SIG-M5 treated with dmso at 0.1 percent for 504 hours (cell line): ENCODE measurements around the gene SPATS2L.
A peak's percentile ranks its signal among the peaks of the same experiment; 100 is the strongest.

Experiments
- DNase-seq: peaks from one replicate; lab custom pipeline; 2025; ENCODE audit not compliant: unreplicated experiment; lab: John Stamatoyannopoulos, UW

The SPATS2L gene

DNA sequence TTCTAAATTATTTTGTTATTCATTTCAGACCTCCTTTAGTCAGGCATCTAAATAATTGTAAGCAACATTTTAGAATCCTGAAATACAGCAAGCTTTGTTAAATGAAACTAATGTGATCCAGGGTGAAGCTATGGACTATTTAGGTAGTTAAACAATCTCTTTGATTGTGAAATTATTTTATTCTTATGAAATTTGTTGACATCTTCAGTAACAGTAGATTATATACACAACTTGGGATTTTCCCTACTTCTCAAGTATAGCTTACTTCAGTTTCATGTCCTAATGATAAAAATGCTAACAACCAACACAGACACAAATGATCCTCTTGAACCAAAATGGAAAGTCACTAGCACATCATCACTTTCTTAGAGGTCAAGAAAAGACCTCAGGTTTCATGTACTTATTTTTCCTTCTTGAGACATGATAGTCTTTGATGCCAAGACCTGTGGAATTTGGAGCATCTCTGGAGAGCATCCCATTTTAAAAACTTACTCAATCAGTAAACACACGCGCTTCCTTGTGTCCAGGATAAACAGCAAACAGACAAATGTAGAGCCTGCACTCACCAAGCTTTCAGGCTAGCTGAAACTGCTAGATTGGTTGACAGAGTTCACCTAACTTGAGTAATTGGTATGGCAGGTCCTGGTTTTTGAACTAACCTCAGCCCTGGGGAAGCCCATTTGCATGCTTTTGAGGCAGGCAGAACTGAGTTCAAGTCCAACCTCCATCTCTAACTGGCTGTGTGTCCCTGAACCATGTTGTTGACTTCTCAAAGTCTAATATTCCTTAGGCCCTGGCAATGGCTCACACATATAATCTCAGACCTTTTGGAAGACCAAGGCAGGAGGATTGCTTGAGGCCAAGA lies 155.6 kb downstream of the SPATS2L start:
- no peak for DNase-seq

DNA sequence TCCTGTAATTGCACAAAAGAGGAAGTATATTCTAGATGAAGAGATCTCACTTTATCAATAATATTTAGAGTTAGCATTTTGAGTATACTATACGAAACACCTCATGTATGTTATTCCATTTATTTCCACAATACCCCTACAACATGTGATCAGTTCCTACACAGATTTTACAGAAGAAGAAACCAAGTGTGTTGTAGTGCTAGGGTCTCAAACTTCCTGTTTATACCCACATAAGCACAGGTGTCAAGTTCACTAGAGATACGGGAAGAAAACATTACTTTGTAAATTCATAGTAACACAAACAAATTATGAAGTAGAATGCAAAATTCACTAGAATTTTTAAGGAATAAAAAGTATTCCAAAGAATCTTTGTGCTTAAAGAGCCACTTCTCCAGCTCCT lies 157.0 kb downstream of the SPATS2L start:
- no peak for DNase-seq

DNA sequence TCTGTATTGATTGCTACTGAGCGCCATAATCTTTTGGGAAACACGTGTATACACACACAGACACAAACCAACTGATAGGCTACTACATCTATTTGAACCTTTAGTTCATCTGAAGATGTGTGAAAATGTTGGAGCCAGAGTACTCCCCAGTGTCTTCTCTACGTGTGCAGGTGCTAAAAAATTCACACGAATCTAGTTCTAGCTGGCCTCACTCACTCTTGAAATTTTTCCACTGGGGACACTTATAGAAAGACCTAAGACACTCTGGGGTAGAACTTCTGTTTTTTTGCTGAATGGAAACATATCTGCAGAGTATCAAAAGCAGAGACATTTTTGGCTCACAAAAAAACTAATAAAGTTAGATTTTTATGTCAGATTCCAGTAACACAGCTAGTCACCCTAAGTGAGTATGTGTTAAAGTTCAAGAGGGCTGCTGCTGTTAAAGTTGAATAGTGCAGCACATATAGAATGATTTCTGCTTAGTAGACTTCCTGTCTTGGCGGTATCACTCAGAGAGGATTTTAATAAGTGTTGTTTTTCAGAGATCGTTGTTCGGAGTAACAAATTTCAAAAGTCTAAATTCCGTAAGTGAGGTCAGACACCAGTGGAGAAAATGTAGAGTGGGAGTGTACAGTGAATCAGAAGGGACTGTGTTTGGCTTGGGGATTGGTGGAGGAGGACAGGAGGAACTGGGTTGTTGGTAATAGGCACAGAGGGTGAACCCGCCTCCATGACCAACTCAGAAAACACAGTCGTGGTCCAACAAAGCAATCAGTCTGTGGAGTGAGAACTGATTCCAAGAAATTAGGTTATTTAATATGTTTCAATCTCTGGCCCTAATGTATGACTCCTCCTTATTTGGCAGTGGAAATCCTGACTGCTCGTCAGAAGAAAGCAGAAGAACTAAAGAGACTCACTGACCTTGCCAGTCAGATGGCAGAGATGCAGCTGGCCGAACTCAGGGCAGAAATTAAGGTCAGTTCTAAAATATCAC lies 160.2 kb downstream of the SPATS2L start:
- DNase-seq, result no peak

DNA sequence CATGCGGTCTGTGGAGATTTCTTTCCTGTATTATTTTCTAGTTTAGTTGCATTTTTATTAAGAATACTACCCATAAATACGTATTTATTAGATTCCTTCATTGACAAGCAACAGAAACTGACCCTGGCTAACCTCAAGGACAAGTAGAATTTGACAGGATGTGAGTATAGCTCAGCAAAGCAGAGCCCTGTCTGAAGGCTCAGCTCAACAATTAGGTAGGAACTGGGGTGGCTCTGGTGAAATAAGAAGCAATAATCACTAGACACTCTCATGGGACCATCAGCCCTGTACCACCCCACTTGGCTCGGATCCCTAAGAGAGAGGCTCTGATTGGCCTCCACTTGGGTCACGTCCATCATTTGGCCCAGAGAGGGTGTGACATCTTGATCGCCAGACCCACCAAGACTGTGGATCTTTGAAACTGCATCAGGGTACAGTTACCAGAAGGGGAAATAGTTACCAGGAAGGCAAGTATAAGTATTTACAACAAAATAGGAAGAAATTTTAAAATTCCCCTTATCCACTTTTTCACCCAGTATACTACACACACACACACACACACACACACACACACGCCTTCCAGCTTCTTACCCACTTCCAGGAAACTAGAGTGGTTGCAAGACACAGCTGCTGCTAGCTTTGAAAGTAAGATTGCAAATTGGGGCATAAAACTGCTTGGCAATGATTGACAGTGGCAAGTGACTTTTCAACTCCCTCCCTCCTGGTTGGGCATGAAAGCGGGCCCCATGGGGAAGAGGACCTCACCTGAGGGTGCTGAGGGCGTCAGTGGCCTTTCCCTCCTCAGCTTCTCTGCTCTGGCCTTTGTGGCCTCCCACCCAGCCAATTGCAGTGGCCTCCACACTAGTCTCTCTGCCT lies 161.6 kb downstream of the SPATS2L start:
- DNase-seq, result no peak

DNA sequence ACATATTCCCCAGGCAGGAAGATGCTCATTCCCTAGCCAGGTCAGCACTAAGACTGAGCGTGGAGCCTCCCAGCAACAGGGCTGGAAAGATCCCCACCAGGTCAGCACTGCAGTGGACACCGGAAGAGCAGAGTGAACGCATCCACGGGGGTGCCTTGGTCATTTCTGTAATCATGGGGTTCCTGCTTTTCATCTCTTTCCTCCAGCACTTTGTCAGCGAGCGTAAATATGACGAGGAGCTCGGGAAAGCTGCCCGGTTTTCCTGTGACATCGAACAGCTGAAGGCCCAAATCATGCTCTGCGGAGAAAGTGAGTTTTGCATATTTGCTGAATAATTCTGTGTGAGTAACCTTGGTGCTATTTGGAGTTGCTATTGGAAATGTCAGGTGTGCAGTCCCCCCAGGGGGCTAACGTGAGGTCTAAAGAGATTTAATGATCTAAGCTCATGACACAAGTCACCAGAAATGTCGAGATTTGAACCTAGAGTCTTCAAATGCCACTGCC lies 163.3 kb downstream of the SPATS2L start:
- no peak for DNase-seq

DNA sequence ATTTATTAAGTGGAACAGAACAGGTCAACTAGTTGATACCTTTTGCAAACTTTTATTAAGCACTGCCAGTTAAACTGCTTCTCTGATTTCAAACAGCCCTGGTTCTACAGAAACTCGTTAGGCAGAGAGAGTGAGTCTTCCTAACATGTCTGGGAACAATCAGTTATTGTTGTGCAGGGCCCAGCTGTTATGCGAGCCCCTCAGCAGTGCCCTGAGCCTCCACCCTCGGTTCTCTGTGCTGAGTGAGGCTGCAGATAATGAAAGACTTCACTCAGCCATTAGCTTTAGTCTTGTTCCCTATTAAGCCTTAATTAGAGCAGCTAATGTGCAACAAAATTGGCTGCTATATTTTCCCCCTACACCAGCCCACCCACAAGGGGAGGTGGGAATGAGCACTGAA lies 163.7 kb downstream of the SPATS2L start:
- DNase-seq, result no peak

DNA sequence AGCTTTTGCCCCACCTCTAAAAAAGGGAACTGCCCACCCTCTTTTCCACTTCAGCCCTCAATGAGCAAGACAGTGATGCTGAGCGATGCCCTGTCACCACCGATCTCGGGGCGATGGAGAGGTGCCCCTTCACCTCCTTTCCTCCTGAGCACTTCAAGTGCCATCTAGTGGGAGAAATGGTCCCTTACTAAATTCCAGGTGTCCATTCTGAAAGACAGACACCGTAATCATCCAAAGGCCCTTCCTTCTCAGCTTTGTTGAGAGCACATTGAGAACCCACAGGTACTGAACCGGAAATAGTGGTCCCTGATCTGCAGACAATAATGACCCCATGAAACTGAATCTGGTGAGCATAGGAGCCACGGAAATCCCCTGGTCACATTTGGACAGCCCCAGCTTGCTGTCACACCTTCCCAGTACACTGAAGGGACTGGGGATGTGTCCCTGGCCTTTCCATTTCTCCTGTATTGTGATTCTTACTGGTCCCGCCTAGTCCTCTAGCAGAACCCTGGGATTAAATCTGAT lies 164.9 kb downstream of the SPATS2L start:
- peak; percentile 17 for DNase-seq

DNA sequence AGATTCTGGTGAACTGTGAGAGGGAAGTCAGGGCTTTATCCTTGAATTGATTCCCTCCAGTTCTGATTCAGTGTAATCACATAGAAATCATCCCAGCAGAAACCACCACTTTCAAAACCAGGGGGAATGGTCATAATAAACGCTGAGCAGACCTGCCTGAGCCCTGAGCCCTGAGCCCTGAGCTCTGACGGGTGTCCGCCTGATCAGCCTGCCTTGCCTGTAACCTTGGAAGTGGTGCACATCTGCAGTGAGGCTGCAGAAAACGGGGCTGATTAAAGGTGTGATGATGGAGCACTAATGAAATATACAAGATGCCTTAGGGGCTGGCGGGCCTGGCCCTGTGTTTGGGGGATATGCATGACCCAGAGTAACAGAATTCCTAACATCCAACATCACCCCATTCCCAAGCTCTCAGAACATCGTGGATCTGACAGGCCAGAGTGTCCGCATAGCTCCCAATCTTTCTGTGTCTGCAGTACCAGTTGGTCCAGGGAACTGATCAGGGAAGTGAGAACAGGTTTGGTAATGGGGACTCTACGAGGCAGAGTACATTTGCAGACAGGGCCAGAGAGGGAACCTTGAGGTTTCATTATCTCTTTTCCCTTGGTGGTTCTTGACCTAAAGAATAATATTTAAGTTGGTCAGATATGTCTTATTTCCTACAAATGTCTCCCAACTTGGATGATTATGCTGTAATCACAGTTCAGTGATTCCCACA lies 165.6 kb downstream of the SPATS2L start:
- DNase-seq, result no peak

DNA sequence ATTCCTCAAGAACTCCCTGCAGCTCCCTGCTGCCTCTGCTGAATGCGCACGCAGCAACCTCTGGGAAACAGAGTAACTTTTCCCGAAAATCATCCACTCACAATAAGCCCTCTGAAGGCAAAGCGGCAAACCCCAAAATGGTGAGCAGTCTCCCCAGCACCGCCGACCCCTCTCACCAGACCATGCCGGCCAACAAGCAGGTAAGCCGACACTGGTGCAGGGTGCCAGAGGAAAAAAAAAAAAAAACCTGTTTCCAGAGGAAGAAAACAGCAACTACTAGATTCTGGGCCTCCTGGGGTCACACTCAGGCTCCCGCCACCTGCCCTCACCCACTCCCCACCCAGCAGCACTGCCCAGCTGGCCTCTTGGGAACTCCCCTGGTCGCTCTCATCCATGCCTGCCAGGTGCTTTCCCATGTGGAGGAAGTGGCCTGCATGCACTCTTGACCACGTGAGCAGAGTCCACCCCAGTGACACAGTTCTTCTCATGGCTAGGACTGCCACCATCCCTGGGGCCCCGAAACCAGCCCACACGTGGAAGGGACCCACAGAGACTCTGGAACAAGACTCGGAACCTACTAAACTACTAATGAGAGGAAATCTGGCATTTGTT lies 166.5 kb downstream of the SPATS2L start:
- DNase-seq, result no peak

DNA sequence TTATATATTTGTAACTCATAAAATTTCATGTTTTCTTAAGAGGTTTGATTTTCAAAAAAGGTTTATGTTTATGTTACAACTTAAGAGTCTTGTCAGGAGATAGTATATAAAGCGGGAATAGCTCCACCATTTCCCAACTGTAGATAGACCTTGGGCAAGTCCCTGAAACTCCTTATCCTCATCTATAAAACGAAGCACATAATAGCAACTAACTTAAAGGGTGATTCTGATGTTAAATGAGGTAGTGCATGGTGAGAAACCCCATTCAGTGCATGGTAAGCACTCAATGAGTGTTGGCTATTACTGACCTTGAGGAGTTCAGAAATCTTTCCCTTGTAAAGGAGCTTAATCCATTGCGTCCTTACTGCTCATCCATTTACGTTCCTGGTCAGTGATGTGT lies 169.3 kb downstream of the SPATS2L start:
- DNase-seq, result no peak

DNA sequence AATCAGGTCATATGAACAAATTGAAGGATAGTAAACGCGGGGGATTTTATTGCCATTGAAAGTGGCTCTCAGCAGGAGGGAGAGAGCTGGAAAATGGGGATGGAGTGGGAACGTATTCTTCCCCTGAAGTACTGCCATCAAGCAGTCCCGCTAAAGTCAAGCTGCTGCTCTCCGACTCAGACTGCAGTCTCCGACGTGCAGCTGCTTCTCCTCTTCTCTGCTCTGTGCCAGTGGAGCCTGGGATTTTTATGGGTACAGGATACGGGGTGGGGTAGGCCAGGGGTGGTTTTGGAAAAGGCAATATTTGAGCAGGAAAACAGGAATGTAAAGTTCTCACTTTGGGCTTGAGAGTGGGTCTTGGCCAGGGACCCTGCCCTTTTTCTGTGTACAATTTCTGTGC lies 170.3 kb downstream of the SPATS2L start:
- DNase-seq, result no peak

DNA sequence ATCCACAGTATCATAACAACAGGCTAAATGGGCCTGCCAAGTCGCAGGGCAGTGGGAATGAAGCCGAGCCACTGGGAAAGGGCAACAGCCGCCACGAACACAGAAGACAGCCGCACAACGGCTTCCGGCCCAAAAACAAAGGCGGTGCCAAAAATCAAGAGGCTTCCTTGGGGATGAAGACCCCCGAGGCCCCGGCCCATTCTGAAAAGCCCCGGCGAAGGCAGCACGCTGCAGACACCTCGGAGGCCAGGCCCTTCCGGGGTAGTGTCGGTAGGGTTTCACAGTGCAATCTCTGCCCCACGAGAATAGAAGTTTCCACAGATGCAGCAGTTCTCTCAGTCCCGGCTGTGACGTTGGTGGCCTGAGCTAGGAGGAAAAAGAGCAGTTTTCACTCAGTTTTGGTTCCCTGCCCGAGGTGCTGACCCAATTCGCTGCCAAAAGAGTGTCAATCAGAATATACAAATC lies 171.2 kb downstream of the SPATS2L start:
- no peak for DNase-seq

DNA sequence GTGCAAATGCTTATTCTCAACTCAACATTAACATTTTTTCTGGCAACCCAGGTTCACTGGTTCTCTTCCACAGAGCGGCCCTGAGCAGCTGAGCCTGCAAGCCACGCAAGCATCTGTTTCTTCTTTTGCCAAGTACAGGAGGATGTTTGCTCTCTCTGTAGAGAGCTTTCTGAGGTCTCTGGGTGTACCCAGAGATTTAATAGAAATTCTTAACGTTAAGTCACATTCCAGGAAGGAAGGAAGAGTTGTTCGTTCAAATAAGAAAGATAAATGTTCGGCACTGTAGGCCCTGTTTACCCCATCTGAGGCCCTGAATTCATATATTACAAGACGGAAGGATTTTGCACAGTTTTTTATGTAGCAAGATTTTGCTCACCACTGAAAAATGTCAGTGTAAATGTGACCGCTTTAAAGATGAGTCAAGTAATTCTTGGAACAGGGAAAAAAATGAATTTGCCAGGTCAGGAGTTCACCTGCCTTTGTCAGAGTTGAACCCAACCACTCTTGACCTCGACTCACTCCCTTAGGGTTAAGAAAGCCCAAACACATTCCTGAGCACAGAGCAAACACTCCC lies 173.3 kb downstream of the SPATS2L start:
- peak; percentile 26 for DNase-seq

DNA sequence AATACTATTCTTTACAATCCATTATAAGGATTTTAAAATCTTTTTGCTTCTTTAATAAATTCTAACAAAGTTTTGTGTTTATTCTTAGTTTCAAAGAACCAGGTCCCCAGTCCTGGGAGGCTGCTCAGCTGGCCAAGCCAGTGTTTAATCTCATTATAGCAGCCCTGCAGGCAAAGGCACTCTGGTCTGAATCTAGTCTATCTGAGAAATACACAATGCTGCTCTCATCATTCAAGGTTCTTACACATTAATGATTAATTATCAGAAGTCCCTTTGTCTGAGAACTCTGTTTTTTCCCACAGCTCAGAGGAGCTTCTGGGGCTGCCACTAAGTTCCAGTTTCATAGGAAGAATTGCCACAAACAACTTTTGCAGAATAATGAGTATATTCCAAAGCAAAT lies 175.7 kb downstream of the SPATS2L start:
- no peak for DNase-seq

DNA sequence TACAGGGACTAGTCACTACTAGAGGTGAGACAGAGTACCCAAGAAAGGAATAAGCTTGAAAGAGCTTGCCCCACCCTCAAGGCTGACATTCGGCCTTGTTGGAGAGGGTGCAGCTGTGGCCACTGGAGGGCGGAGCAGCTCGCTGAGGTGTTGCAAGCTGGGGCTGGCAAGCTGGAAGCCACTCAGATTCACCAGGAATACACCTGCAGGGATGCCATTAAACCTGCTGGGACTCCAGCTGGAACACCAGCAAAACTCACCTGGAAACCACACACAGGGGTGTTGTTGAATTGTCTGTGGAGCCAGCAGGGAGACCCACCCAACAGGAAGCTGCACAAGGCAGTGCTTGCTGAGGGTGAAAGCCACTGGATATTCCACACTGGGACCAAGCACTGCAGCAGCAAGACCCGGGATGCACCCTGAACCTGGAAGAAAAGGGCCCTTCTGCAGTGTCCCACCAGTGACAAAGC lies 177.3 kb downstream of the SPATS2L start:
- peak; percentile 42 for DNase-seq

DNA sequence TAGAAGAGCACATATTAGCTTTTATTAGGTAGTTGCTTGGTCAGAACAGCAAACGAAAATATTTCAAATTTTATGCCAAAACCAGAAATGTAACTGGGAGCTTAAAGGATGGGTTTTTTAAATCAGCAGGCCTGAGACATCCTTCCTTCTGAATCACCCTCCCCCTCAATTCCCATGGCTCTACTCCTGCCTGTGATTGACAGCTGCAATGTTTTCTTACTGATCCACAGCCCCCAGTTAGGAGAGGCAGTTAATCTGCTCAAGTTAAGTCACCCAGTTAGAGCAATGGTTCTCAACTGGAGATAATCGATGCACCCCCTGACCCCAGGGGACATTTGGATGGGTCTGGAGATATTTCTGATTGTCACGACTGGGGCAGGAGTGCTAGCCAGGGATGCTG lies 178.4 kb downstream of the SPATS2L start:
- DNase-seq, result no peak

DNA sequence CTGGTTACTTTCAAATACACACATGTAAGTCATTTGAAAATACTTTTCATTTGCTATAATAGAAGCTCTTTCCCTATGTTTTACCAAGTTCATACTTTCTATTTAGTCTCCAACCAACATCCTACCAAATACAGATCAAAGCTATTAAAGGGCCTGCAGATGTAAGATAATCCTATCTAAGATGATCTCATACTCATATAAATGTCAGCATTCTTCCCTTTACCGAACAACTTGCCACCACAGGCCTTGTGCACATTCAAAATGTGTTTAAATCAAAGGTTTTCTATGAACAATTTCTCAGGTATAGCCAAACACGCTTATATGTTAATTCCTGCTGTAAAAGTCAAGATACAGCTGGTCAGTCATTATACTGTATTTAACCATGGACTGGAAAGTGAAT lies 180.0 kb downstream of the SPATS2L start:
- DNase-seq, result no peak

DNA sequence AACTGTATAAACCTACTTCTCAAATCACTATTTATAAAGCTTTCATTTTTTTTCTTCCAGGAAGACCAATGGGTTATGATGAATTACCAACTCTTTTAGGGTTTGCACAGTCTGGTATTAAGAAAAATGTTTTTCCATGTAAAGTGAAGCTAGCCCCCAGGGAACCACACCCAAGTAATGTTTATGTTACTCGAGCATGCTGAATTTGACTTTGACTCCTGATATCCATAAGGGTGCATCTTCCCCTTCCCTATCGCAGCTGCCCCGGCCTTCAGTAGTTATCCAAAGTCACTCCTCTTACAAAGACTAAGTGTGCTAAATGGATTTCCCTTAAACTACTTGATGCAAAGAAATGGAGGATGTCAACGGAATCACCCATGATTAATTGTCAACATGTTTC lies 181.7 kb downstream of the SPATS2L start:
- DNase-seq, result no peak

DNA sequence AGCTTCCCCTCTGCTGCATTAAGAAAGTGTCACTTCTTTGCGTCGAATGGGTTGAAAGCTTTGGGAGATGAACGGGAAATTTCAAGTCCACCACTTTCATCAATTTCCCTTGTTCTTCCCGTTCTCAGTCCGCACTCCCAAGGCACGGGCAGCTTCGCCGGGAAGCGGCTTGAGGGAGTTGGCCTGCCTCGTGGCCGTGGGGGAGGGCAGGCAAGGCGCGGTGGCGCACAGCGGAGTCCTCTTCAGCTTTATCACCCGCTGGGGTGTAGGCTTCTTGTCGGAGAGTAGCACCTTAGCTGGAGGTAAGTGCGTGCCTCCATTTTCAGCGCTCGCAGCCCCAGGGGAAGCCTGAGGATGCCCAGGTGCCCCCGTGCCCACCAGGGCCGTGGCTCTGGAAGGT lies 183.5 kb downstream of the SPATS2L start:
- no peak for DNase-seq
